ENCODE data around the gene PAXX. TPM values are rescaled to one million over a fixed set of nuclear protein-coding genes. Genes with fewer than 3 reads are reported as not detected.

Gene PAXX
- total RNA-seq, 1 donor from 2014 or later: 15.3 TPM

DNA sequence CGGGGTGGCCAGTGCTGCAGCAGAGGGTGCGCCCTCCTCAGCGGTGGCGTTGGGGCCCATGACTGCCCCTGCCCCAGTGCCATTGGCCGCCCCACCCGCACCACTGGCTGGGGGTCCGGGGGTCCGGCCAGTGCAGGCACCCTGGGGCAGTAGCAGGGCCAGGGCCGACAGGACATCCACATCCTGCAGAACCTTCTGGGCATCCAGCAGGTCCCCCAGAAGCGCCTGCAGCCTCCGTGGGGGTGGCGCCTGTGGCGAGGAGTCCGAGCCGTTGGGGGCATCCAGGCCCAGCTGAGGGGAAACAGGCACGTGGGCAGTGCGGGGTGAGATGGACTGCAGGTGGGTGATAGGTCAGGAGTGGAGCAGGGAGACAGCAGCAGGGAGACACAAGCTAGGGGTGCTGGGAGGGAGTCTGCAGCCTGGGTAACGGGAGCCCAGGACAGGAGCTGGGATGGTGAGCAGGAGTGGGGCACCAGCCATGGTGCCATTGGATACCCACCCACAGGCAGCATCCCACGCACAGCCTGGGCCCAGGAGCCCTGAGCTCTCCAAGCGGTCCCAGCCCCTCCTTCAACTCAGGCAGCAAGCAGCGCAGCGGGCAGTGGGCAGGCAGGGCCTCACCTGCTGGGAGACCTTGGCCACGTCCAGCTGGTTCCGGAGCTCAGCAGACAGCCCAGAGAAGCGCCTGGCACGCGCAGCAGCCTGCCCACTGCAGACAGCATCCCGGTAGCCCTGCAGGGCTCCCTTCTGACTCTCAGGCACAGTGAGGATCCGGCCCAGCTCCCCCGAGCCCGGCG lies 28.7 kb downstream of the PAXX start:
- no peak overlapping the region for H3K4me3 ChIP-seq (ENCODE audit: insufficient read depth, low read depth, low read length)
- no peaks in the 10 kb centered on the region for H3K9me3 ChIP-seq (ENCODE audit: insufficient read depth, low read depth, low read length)
- no peaks in the 10 kb centered on the region for H3K79me2 ChIP-seq (ENCODE audit: insufficient read depth, low read length)
- H3K27ac Mint-ChIP-seq (ENCODE audit: unreplicated experiment): no peak overlapping the region
- DNase-seq (ENCODE audit: low read depth): no peak
- H3K36me3 ChIP-seq (ENCODE audit: insufficient read depth, low read length): no peaks in the 10 kb centered on the region
- no peak for FAIRE-seq
- no peak overlapping the region for H3K9ac ChIP-seq (ENCODE audit: low read length)
- no peak overlapping the region for H3K4me3 Mint-ChIP-seq (ENCODE audit: unreplicated experiment)
- H3K4me2 ChIP-seq (ENCODE audit: low read length): no peak overlapping the region
- H3K4me1 ChIP-seq (ENCODE audit: insufficient read depth, low read length): no peaks in the 10 kb centered on the region
- peaks cover 7% of the 10 kb centered on the region for H4K20me1 ChIP-seq (ENCODE audit: insufficient read depth, low read length)
- H3K27me3 ChIP-seq (ENCODE audit: insufficient read depth, low read length): no peaks in the 10 kb centered on the region
- no peak for TF ChIP-seq CTCF (IDR thresholded peaks at IDR 0.05; ENCODE audit: insufficient read depth, low read depth, low read length)
- TF ChIP-seq EZH2 (IDR thresholded peaks at IDR 0.05; ENCODE audit: insufficient read depth, low read length): no peak
- no peaks in the 10 kb centered on the region for H3K4me1 Mint-ChIP-seq (ENCODE audit: low read depth, unreplicated experiment)
- peaks cover 6% of the 10 kb centered on the region for H3K36me3 Mint-ChIP-seq (ENCODE audit: low read depth, unreplicated experiment)
- no peak overlapping the region for H3K27ac ChIP-seq (ENCODE audit: low read depth, low read length)
- H3K27me3 Mint-ChIP-seq (ENCODE audit: low read depth, unreplicated experiment): peaks cover 3% of the 10 kb centered on the region
- no peak overlapping the region for H2AFZ ChIP-seq (ENCODE audit: low read depth, low read length)
- H3K9me3 Mint-ChIP-seq (ENCODE audit: unreplicated experiment): no peaks in the 10 kb centered on the region

DNA sequence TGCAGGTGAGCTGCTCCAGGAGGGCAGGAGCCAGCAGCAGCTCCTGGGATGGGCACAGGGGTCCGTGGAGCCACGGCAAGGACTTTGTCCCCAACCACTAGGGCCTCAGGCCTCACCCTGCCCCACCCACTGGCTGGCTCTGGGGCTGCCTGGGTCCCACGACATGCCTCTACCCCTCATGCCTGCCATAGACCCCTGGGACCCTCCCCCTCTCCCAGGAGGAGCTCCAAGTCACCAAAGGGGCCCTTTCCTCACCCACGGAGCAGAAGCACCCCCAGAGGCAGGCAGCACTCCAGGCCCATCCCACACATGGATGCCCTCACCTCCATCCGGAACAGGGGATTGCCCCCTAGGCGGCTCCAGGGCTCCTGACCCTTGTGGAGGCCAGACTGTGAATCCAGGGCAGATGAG lies 29.4 kb downstream of the PAXX start:
- Histone ChIP-seq H3K4me1 (ENCODE audit: insufficient read depth, low read length) (no peaks in the 10 kb centered on the region), H4K20me1 (ENCODE audit: insufficient read depth, low read length) (peaks cover 13% of the 10 kb centered on the region), H3K4me2 (ENCODE audit: low read length) (no peak overlapping the region), H3K27ac (ENCODE audit: low read depth, low read length) (no peak overlapping the region), H3K4me3 (ENCODE audit: insufficient read depth, low read depth, low read length) (no peak overlapping the region), H2AFZ (ENCODE audit: low read depth, low read length) (no peak overlapping the region), H3K9me3 (ENCODE audit: insufficient read depth, low read depth, low read length) (no peaks in the 10 kb centered on the region), H3K36me3 (ENCODE audit: insufficient read depth, low read length) (no peaks in the 10 kb centered on the region), H3K27me3 (ENCODE audit: insufficient read depth, low read length) (no peaks in the 10 kb centered on the region), H3K9ac (ENCODE audit: low read length) (no peak overlapping the region), H3K79me2 (ENCODE audit: insufficient read depth, low read length) (no peaks in the 10 kb centered on the region)
- H3K4me1 Mint-ChIP-seq (ENCODE audit: low read depth, unreplicated experiment): no peaks in the 10 kb centered on the region
- H3K27me3 Mint-ChIP-seq (ENCODE audit: low read depth, unreplicated experiment): peaks cover 3% of the 10 kb centered on the region
- FAIRE-seq: no peak
- H3K9me3 Mint-ChIP-seq (ENCODE audit: unreplicated experiment): no peaks in the 10 kb centered on the region
- no peak for DNase-seq (ENCODE audit: low read depth)
- H3K27ac Mint-ChIP-seq (ENCODE audit: unreplicated experiment): no peak overlapping the region
- no peak overlapping the region for H3K4me3 Mint-ChIP-seq (ENCODE audit: unreplicated experiment)
- H3K36me3 Mint-ChIP-seq (ENCODE audit: low read depth, unreplicated experiment): peaks cover 4% of the 10 kb centered on the region
- TF ChIP-seq EZH2 (IDR thresholded peaks at IDR 0.05; ENCODE audit: insufficient read depth, low read length) (no peak), CTCF (IDR thresholded peaks at IDR 0.05; ENCODE audit: insufficient read depth, low read depth, low read length) (no peak)

All from astrocyte (in vitro differentiated cells and primary cell).